Gastroesophageal sphincter (tissue), 3 donors: ENCODE data around the gene PDZD4.

Experiments
- POLR2AphosphoS5 ChIP-seq: sonication (generic); formaldehyde crosslinking; IDR thresholded peaks from one replicate; pipeline ENCODE4 v1.6.1; 2017; ENCODE audit warnings: antibody characterized with exemption
- TF ChIP-seq, protein P1 (sequence below), 4 experiments: fragments of 200-600 bp in 2 of 4; fragments of 450-650 bp in 2 of 4; sonication (generic) in 1 of 4; IDR thresholded peaks; one replicate each; pipeline ENCODE4 v1.5.1; 2017 to 2019; ENCODE audit warnings: antibody characterized with exemption in 4 of 4, mild to moderate bottlenecking in 2 of 4, moderate library complexity in 2 of 4

GRCh38 chrX:153825042-153825441, 5.3 kb downstream of the PDZD4 start:
- TF ChIP-seq, protein P1, sequence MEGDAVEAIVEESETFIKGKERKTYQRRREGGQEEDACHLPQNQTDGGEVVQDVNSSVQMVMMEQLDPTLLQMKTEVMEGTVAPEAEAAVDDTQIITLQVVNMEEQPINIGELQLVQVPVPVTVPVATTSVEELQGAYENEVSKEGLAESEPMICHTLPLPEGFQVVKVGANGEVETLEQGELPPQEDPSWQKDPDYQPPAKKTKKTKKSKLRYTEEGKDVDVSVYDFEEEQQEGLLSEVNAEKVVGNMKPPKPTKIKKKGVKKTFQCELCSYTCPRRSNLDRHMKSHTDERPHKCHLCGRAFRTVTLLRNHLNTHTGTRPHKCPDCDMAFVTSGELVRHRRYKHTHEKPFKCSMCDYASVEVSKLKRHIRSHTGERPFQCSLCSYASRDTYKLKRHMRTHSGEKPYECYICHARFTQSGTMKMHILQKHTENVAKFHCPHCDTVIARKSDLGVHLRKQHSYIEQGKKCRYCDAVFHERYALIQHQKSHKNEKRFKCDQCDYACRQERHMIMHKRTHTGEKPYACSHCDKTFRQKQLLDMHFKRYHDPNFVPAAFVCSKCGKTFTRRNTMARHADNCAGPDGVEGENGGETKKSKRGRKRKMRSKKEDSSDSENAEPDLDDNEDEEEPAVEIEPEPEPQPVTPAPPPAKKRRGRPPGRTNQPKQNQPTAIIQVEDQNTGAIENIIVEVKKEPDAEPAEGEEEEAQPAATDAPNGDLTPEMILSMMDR (IDR thresholded peaks at IDR 0.05): no peak
- TF ChIP-seq POLR2AphosphoS5: no peak
